Measurements from ENCODE around the gene ATG13.

Gene ATG13

GRCh38 chr11:46684367-46684766 is 67.0 kb downstream of the ATG13 start:
- no peak for DNase-seq (ENCODE audit: low spot score in 2 of 2)
- Mint-ChIP-seq H3K36me3 (ENCODE audit: insufficient read depth) (peaks cover 50% of the 10 kb centered on the region), H3K27me3 (no peaks in the 10 kb centered on the region), H3K4me1 (peaks cover 6% of the 10 kb centered on the region), H3K9me3 (no peaks in the 10 kb centered on the region), H3K4me3 (no peak overlapping the region), H3K27ac (ENCODE audit: low read depth) (no peak overlapping the region)
- no peak for ATAC-seq (replicated peaks; ENCODE audit: extremely low read depth, poor library complexity, severe bottlenecking)

GRCh38 chr11:46686886-46687795 is 69.8 kb downstream of the ATG13 start:
- Mint-ChIP-seq H3K36me3 (ENCODE audit: insufficient read depth) (peaks cover 64% of the 10 kb centered on the region), H3K4me3 (no peak overlapping the region), H3K27me3 (no peaks in the 10 kb centered on the region), H3K27ac (ENCODE audit: low read depth) (peak overlapping the region; percentile 25), H3K9me3 (no peaks in the 10 kb centered on the region), H3K4me1 (peaks cover 13% of the 10 kb centered on the region)
- ATAC-seq (replicated peaks; ENCODE audit: extremely low read depth, poor library complexity, severe bottlenecking) (no peak), DNase-seq (ENCODE audit: low spot score in 2 of 2) (no peak)

- no peak for ATAC-seq (replicated peaks; ENCODE audit: extremely low read depth, poor library complexity, severe bottlenecking)
- H3K36me3 Mint-ChIP-seq (ENCODE audit: insufficient read depth) = peaks cover 59% of the 10 kb centered on the region
Observed at GRCh38 chr11:46690702-46691101, 73.3 kb downstream of the ATG13 start.

GRCh38 chr11:46692450-46692849 is 75.1 kb downstream of the ATG13 start:
- ATAC-seq (replicated peaks; ENCODE audit: extremely low read depth, poor library complexity, severe bottlenecking) = no peak
- no peaks in the 10 kb centered on the region for H3K27me3 Mint-ChIP-seq
- peaks cover 46% of the 10 kb centered on the region for H3K36me3 Mint-ChIP-seq (ENCODE audit: insufficient read depth)
- peaks cover 21% of the 10 kb centered on the region for H3K4me1 Mint-ChIP-seq
- no peak overlapping the region for H3K4me3 Mint-ChIP-seq
- H3K9me3 Mint-ChIP-seq = no peaks in the 10 kb centered on the region
- no peak for DNase-seq (ENCODE audit: low spot score in 2 of 2)
- no peak overlapping the region for H3K27ac Mint-ChIP-seq (ENCODE audit: low read depth)

More at GRCh38 chr11:46690702-46691101, 73.3 kb downstream of the ATG13 start:
- no peak overlapping the region for H3K27ac Mint-ChIP-seq (ENCODE audit: low read depth)
- H3K9me3 Mint-ChIP-seq = no peaks in the 10 kb centered on the region
- no peak overlapping the region for H3K4me3 Mint-ChIP-seq
- H3K27me3 Mint-ChIP-seq = no peaks in the 10 kb centered on the region
- DNase-seq (ENCODE audit: low spot score in 2 of 2) = no peak
- peaks cover 18% of the 10 kb centered on the region for H3K4me1 Mint-ChIP-seq

- Mint-ChIP-seq H3K4me1 (peaks cover 31% of the 10 kb centered on the region), H3K9me3 (no peaks in the 10 kb centered on the region), H3K4me3 (no peak overlapping the region), H3K27me3 (no peaks in the 10 kb centered on the region), H3K36me3 (ENCODE audit: insufficient read depth) (peaks cover 40% of the 10 kb centered on the region), H3K27ac (ENCODE audit: low read depth) (no peak overlapping the region)
- no peak for ATAC-seq (replicated peaks; ENCODE audit: extremely low read depth, poor library complexity, severe bottlenecking)
- DNase-seq (ENCODE audit: low spot score in 2 of 2) = no peak
Observed at GRCh38 chr11:46693597-46694012, 76.3 kb downstream of the ATG13 start.

GRCh38 chr11:46694072-46694471 is 76.7 kb downstream of the ATG13 start:
- no peak for DNase-seq (ENCODE audit: low spot score in 2 of 2)
- H3K4me1 Mint-ChIP-seq = peaks cover 35% of the 10 kb centered on the region
- no peak overlapping the region for H3K27ac Mint-ChIP-seq (ENCODE audit: low read depth)
- ATAC-seq (replicated peaks; ENCODE audit: extremely low read depth, poor library complexity, severe bottlenecking) = no peak
- no peaks in the 10 kb centered on the region for H3K9me3 Mint-ChIP-seq
- H3K27me3 Mint-ChIP-seq = no peaks in the 10 kb centered on the region
- H3K4me3 Mint-ChIP-seq = no peak overlapping the region
- H3K36me3 Mint-ChIP-seq (ENCODE audit: insufficient read depth) = peaks cover 40% of the 10 kb centered on the region

- Mint-ChIP-seq H3K36me3 (ENCODE audit: insufficient read depth) (peaks cover 36% of the 10 kb centered on the region), H3K9me3 (no peaks in the 10 kb centered on the region), H3K4me3 (no peak overlapping the region), H3K4me1 (peaks cover 38% of the 10 kb centered on the region), H3K27me3 (no peaks in the 10 kb centered on the region), H3K27ac (ENCODE audit: low read depth) (no peak overlapping the region)
- ATAC-seq (replicated peaks; ENCODE audit: extremely low read depth, poor library complexity, severe bottlenecking) = no peak
- DNase-seq (ENCODE audit: low spot score in 2 of 2) = no peak
Observed at GRCh38 chr11:46694607-46695006, 77.3 kb downstream of the ATG13 start.

- Mint-ChIP-seq H3K4me1 (peaks cover 36% of the 10 kb centered on the region), H3K4me3 (no peak overlapping the region), H3K36me3 (ENCODE audit: insufficient read depth) (peaks cover 33% of the 10 kb centered on the region), H3K27me3 (no peaks in the 10 kb centered on the region), H3K27ac (ENCODE audit: low read depth) (peak overlapping the region; percentile 69), H3K9me3 (no peaks in the 10 kb centered on the region)
- DNase-seq (ENCODE audit: low spot score in 2 of 2) = no peak
- ATAC-seq (replicated peaks; ENCODE audit: extremely low read depth, poor library complexity, severe bottlenecking) = no peak
Observed at GRCh38 chr11:46695345-46696211, 78.2 kb downstream of the ATG13 start.

- Mint-ChIP-seq H3K9me3 (no peaks in the 10 kb centered on the region), H3K4me1 (peaks cover 36% of the 10 kb centered on the region), H3K4me3 (no peak overlapping the region), H3K27ac (ENCODE audit: low read depth) (peak overlapping the region; percentile 69), H3K36me3 (ENCODE audit: insufficient read depth) (peaks cover 35% of the 10 kb centered on the region), H3K27me3 (no peaks in the 10 kb centered on the region)
- no peak for DNase-seq (ENCODE audit: low spot score in 2 of 2)
- no peak for ATAC-seq (replicated peaks; ENCODE audit: extremely low read depth, poor library complexity, severe bottlenecking)
Observed at GRCh38 chr11:46696212-46696558, 78.8 kb downstream of the ATG13 start.

- Mint-ChIP-seq H3K36me3 (ENCODE audit: insufficient read depth) (peaks cover 28% of the 10 kb centered on the region), H3K27me3 (no peaks in the 10 kb centered on the region), H3K4me3 (no peak overlapping the region), H3K27ac (ENCODE audit: low read depth) (peak overlapping the region; percentile 77), H3K4me1 (peaks cover 46% of the 10 kb centered on the region), H3K9me3 (no peaks in the 10 kb centered on the region)
- DNase-seq (ENCODE audit: low spot score in 2 of 2) = no peak
- no peak for ATAC-seq (replicated peaks; ENCODE audit: extremely low read depth, poor library complexity, severe bottlenecking)
Observed at GRCh38 chr11:46697303-46697702, 80.0 kb downstream of the ATG13 start.

- H3K4me1 Mint-ChIP-seq = peaks cover 50% of the 10 kb centered on the region
- DNase-seq (ENCODE audit: low spot score in 2 of 2) (no peak), ATAC-seq (replicated peaks; ENCODE audit: extremely low read depth, poor library complexity, severe bottlenecking) (no peak)
- peaks cover 31% of the 10 kb centered on the region for H3K36me3 Mint-ChIP-seq (ENCODE audit: insufficient read depth)
- H3K4me3 Mint-ChIP-seq = peak overlapping the region; percentile 96
- no peaks in the 10 kb centered on the region for H3K9me3 Mint-ChIP-seq
- H3K27ac Mint-ChIP-seq (ENCODE audit: low read depth) = peak overlapping the region; percentile 77
- no peaks in the 10 kb centered on the region for H3K27me3 Mint-ChIP-seq
Observed at GRCh38 chr11:46697723-46698122, 80.4 kb downstream of the ATG13 start.

GRCh38 chr11:46698597-46698996 is 81.2 kb downstream of the ATG13 start:
- H3K27ac Mint-ChIP-seq (ENCODE audit: low read depth) = no peak overlapping the region
- no peaks in the 10 kb centered on the region for H3K27me3 Mint-ChIP-seq
- H3K36me3 Mint-ChIP-seq (ENCODE audit: insufficient read depth) = peaks cover 30% of the 10 kb centered on the region
- ATAC-seq (replicated peaks; ENCODE audit: extremely low read depth, poor library complexity, severe bottlenecking) (no peak), DNase-seq (ENCODE audit: low spot score in 2 of 2) (no peak)
- H3K4me1 Mint-ChIP-seq = peaks cover 59% of the 10 kb centered on the region
- H3K4me3 Mint-ChIP-seq = peak overlapping the region; percentile 96
- no peaks in the 10 kb centered on the region for H3K9me3 Mint-ChIP-seq

Data from central memory CD8-positive, alpha-beta T cell (primary cell).